HG02840 (cell line): ENCODE results near the gene HYOU1.
"Not testable (repeated sequence)": the region's sequence is repeated elsewhere in the genome, so short reads cannot be mapped to it uniquely, and the experiment has no call there.

Experiments
- ATAC-seq: cut with Tn5 transposase; IDR thresholded peaks from one replicate; pipeline ENCODE4 v1.9.1; 2021; ENCODE audit warnings: mild to moderate bottlenecking, moderate library complexity, moderate number of reproducible peaks; ENCODE audit not compliant: unreplicated experiment, low FRiP score

The HYOU1 gene

GRCh38 chr11:119024430-119025098, 32.4 kb downstream of the HYOU1 start:
- ATAC-seq: no peak

GRCh38 chr11:119023741-119024140, 33.3 kb downstream of the HYOU1 start:
- no peak for ATAC-seq

- no peak for ATAC-seq
Observed at GRCh38 chr11:119021631-119022030, 35.4 kb downstream of the HYOU1 start.

GRCh38 chr11:119019996-119020395, 37.0 kb downstream of the HYOU1 start:
- ATAC-seq: no peak

GRCh38 chr11:119018074-119018938, 38.7 kb downstream of the HYOU1 start, which contains the start of the genes RPS25 and TRAPPC4:
TSS of gene RPS25 (minus strand) at chr11:119018343. CDS start at chr11:119018284, 59 bp downstream.
TSS of gene TRAPPC4 (plus strand) at chr11:119018766. CDS start at chr11:119018796, 30 bp downstream.
- ATAC-seq: peak; percentile 84

- ATAC-seq: not testable (repeated sequence)
Observed at GRCh38 chr11:119017377-119017776, 39.6 kb downstream of the HYOU1 start.

- no peak for ATAC-seq
Observed at GRCh38 chr11:119016216-119017009, 40.6 kb downstream of the HYOU1 start.

GRCh38 chr11:119015054-119015611, 41.9 kb downstream of the HYOU1 start:
- no peak for ATAC-seq

- ATAC-seq: no peak
Observed at GRCh38 chr11:119014209-119014924, 42.6 kb downstream of the HYOU1 start.

- no peak for ATAC-seq
Observed at GRCh38 chr11:119012629-119013170, 44.3 kb downstream of the HYOU1 start.

GRCh38 chr11:119011476-119012053, 45.4 kb downstream of the HYOU1 start:
- ATAC-seq: no peak

- no peak for ATAC-seq
Observed at GRCh38 chr11:119006656-119007055, 50.3 kb downstream of the HYOU1 start.

- ATAC-seq: no peak
Observed at GRCh38 chr11:119000906-119001305, 56.1 kb downstream of the HYOU1 start.

GRCh38 chr11:118998822-118999221, 58.2 kb downstream of the HYOU1 start:
- ATAC-seq: no peak

GRCh38 chr11:118998388-118998717, 58.7 kb downstream of the HYOU1 start:
- peak; percentile 19 for ATAC-seq

GRCh38 chr11:118997627-118998387, 59.2 kb downstream of the HYOU1 start, which contains the start of gene CENATAC:
TSS of gene CENATAC (plus strand) at chr11:118998138. CDS start at chr11:118998198, 60 bp downstream.
- ATAC-seq: peak; percentile 88

GRCh38 chr11:118996926-118997626, 59.9 kb downstream of the HYOU1 start:
- ATAC-seq: no peak
